Astrocyte (in vitro differentiated cells and primary cell): Measurements from ENCODE around the gene GRAMD1B. TPM values are rescaled to one million over a fixed set of nuclear protein-coding genes. Genes with fewer than 3 reads are reported as not detected.
"Not testable (repeated sequence)": the region's sequence is repeated elsewhere in the genome, so short reads cannot be mapped to it uniquely, and the experiment has no call there.

Experiments
- DNase-seq: peaks from one replicate; pipeline ENCODE4 v3.0.0-alpha.2; 2010; ENCODE audit warnings: low read depth
- FAIRE-seq: peaks from 2 replicates; lab custom pipeline; 2011; peaks lifted over from hg19 to GRCh38; lab: Jason Lieb, UNC
- H2AFZ ChIP-seq: 2 replicates; pipeline ENCODE4 v1.6.0; 2012; ENCODE audit warnings: low read depth, low read length, inconsistent platforms
- H3K27ac ChIP-seq: 2 replicates; pipeline ENCODE4 v1.5.1; 2011; ENCODE audit warnings: low read depth, low read length, inconsistent platforms
- H3K27me3 ChIP-seq: 2 replicates; pipeline ENCODE4 v1.6.0; 2011; ENCODE audit warnings: low read length, inconsistent platforms; ENCODE audit not compliant: insufficient read depth
- H3K36me3 ChIP-seq: 2 replicates; pipeline ENCODE4 v1.5.1; 2011; ENCODE audit warnings: low read length, inconsistent platforms; ENCODE audit not compliant: insufficient read depth
- H3K4me1 ChIP-seq: 2 replicates; pipeline ENCODE4 v1.5.1; 2011; ENCODE audit warnings: low read length, inconsistent platforms; ENCODE audit not compliant: insufficient read depth
- H3K4me2 ChIP-seq: 2 replicates; pipeline ENCODE4 v1.6.0; 2012; ENCODE audit warnings: low read length, inconsistent platforms
- H3K4me3 ChIP-seq: 2 replicates; pipeline ENCODE4 v1.5.1; 2011; ENCODE audit warnings: low read depth, mild to moderate bottlenecking, low read length, inconsistent platforms; ENCODE audit not compliant: insufficient read depth
- H3K79me2 ChIP-seq: 2 replicates; pipeline ENCODE4 v1.6.0; 2012; ENCODE audit warnings: mild to moderate bottlenecking, low read length, inconsistent platforms; ENCODE audit not compliant: insufficient read depth
- H3K9ac ChIP-seq: 2 replicates; pipeline ENCODE4 v1.6.0; 2012; ENCODE audit warnings: mild to moderate bottlenecking, low read length, inconsistent platforms
- H3K9me3 ChIP-seq: 2 replicates; pipeline ENCODE4 v1.5.1; 2012; ENCODE audit warnings: low read depth, mild to moderate bottlenecking, low read length, inconsistent platforms; ENCODE audit not compliant: insufficient read depth
- H4K20me1 ChIP-seq: 2 replicates; pipeline ENCODE4 v1.6.0; 2012; ENCODE audit warnings: low read length, inconsistent platforms; ENCODE audit not compliant: insufficient read depth
- H3K27ac Mint-ChIP-seq: one replicate; pipeline ENCODE4 v1.8.0; 2021; ENCODE audit warnings: mild to moderate bottlenecking, mixed read lengths; ENCODE audit not compliant: unreplicated experiment
- H3K27me3 Mint-ChIP-seq: one replicate; pipeline ENCODE4 v1.8.0; 2021; ENCODE audit warnings: low read depth, mixed read lengths; ENCODE audit not compliant: unreplicated experiment
- H3K36me3 Mint-ChIP-seq: one replicate; pipeline ENCODE4 v1.8.0; 2021; ENCODE audit warnings: low read depth, mixed read lengths; ENCODE audit not compliant: unreplicated experiment
- H3K4me1 Mint-ChIP-seq: one replicate; pipeline ENCODE4 v1.8.0; 2021; ENCODE audit warnings: low read depth, mixed read lengths; ENCODE audit not compliant: unreplicated experiment
- H3K4me3 Mint-ChIP-seq: one replicate; pipeline ENCODE4 v1.8.0; 2021; ENCODE audit warnings: mild to moderate bottlenecking, moderate library complexity, mixed read lengths; ENCODE audit not compliant: unreplicated experiment
- H3K9me3 Mint-ChIP-seq: one replicate; pipeline ENCODE4 v1.8.0; 2021; ENCODE audit warnings: mild to moderate bottlenecking, mixed read lengths; ENCODE audit not compliant: unreplicated experiment
- EZH2 ChIP-seq: IDR thresholded peaks from 2 replicates; pipeline ENCODE4 v1.6.1; 2012; ENCODE audit warnings: mild to moderate bottlenecking, low read length, inconsistent platforms; ENCODE audit not compliant: insufficient read depth
- total RNA-seq: library from RNA; stranded (reverse); gene quantifications from 2 replicates; pipeline ENCODE4 v1.2.1, GENCODE V29; 2021
- TF ChIP-seq, protein P1 (sequence below): IDR thresholded peaks from 2 replicates; pipeline ENCODE4 v1.5.1; 2011; ENCODE audit warnings: low read depth, mild to moderate bottlenecking, inconsistent platforms, low read length, moderate library complexity; ENCODE audit not compliant: insufficient read depth

GRAMD1B gene
- total RNA-seq, 1 donor from 2014 or later = 6.5 TPM

DNA sequence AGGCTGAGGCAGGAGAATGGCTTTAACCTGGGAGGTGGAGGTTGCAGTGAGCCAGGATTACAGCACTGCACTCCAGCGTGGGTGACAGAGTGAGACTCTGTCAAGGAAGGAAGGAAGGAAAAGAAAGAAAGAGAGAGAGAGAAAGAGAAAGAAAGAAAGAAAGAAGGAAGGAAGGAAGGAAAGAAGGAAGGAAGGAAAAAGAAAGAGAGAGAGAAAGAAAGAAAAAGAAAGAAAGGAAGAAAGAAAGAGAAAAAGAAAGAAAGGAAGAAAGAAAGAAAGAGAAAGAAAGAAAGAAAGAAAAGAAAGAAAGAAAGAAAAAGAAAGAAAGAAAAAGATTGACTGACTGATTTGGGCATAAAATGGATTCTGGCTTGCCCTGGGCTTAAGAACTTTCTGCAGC lies 36.1 kb downstream of the GRAMD1B start:
- not testable (repeated sequence) for DNase-seq, H3K9me3 Mint-ChIP-seq, H3K9ac ChIP-seq, H3K4me3 ChIP-seq, H4K20me1 ChIP-seq, H3K27me3 ChIP-seq, H3K27me3 Mint-ChIP-seq, H3K36me3 Mint-ChIP-seq, H3K36me3 ChIP-seq, H3K4me2 ChIP-seq, H3K79me2 ChIP-seq, H3K27ac Mint-ChIP-seq, FAIRE-seq, H2AFZ ChIP-seq, H3K4me1 ChIP-seq, H3K4me1 Mint-ChIP-seq, H3K9me3 ChIP-seq, H3K27ac ChIP-seq, H3K4me3 Mint-ChIP-seq

DNA sequence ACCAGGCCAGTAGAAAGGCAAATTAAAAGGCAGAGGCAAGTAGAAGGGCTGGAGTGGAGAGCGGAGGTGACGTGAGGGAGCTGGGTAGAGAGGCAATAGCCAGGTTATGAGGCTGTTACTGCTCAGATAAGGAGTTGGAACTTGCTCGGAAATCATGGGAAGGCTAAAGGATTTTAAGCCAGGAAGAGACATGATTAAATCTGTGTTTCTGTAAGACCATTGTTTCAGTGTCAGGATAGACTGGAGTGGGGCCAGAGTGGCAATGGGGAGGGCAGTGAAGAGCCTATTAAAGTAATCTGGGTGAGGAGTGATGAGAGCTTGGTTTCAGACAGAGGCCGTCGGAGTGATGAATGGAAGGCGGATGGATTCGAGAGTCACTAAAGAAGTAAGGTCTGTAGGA lies 39.0 kb downstream of the GRAMD1B start:
- Histone ChIP-seq H3K9ac (no peak overlapping the region), H3K9me3 (no peaks in the 10 kb centered on the region), H3K79me2 (no peaks in the 10 kb centered on the region), H4K20me1 (no peaks in the 10 kb centered on the region), H2AFZ (no peak overlapping the region), H3K27me3 (no peaks in the 10 kb centered on the region), H3K4me1 (peaks cover 6% of the 10 kb centered on the region), H3K4me2 (no peak overlapping the region), H3K36me3 (no peaks in the 10 kb centered on the region), H3K4me3 (no peak overlapping the region), H3K27ac (no peak overlapping the region)
- Mint-ChIP-seq H3K27ac (no peak overlapping the region), H3K36me3 (no peaks in the 10 kb centered on the region), H3K4me3 (no peak overlapping the region), H3K27me3 (no peaks in the 10 kb centered on the region), H3K4me1 (peaks cover 2% of the 10 kb centered on the region), H3K9me3 (no peaks in the 10 kb centered on the region)
- FAIRE-seq (no peak), DNase-seq (no peak)
- TF ChIP-seq, protein P1, sequence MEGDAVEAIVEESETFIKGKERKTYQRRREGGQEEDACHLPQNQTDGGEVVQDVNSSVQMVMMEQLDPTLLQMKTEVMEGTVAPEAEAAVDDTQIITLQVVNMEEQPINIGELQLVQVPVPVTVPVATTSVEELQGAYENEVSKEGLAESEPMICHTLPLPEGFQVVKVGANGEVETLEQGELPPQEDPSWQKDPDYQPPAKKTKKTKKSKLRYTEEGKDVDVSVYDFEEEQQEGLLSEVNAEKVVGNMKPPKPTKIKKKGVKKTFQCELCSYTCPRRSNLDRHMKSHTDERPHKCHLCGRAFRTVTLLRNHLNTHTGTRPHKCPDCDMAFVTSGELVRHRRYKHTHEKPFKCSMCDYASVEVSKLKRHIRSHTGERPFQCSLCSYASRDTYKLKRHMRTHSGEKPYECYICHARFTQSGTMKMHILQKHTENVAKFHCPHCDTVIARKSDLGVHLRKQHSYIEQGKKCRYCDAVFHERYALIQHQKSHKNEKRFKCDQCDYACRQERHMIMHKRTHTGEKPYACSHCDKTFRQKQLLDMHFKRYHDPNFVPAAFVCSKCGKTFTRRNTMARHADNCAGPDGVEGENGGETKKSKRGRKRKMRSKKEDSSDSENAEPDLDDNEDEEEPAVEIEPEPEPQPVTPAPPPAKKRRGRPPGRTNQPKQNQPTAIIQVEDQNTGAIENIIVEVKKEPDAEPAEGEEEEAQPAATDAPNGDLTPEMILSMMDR = no peak

DNA sequence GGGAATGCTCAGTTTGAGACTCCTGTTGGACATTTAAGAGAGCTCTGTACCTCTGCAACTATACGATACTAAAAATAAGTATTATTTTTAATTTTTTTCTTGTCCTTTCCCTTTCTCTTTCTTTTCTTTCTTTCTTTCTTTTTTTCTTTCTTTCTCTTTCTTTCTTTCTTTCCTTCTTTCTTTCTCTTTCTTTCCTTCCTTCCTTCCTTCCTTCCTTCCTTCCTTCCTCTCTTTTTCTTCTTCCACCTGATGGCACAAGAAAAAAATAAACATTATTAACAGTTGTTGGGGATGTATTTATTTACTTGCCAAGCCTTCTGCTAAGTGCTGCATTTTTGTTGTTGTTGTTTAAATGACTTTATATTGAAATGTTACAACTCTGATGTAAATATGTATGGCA lies 39.5 kb downstream of the GRAMD1B start:
- Mint-ChIP-seq H3K27ac (no peak overlapping the region), H3K4me3 (no peak overlapping the region), H3K9me3 (no peaks in the 10 kb centered on the region), H3K36me3 (no peaks in the 10 kb centered on the region), H3K27me3 (no peaks in the 10 kb centered on the region), H3K4me1 (peaks cover 7% of the 10 kb centered on the region)
- no peak for FAIRE-seq
- Histone ChIP-seq H2AFZ (no peak overlapping the region), H3K9ac (no peak overlapping the region), H3K27ac (no peak overlapping the region), H4K20me1 (no peaks in the 10 kb centered on the region), H3K4me2 (no peak overlapping the region), H3K4me3 (no peak overlapping the region), H3K27me3 (no peaks in the 10 kb centered on the region), H3K36me3 (no peaks in the 10 kb centered on the region), H3K79me2 (no peaks in the 10 kb centered on the region), H3K4me1 (peaks cover 11% of the 10 kb centered on the region), H3K9me3 (no peaks in the 10 kb centered on the region)
- no peak for DNase-seq
- TF ChIP-seq EZH2 = no peak
- TF ChIP-seq, protein P1 = no peak
